ENCODE measurements around the gene CBX6. TPM values are rescaled to one million over a fixed set of nuclear protein-coding genes. Genes with fewer than 3 reads are reported as not detected.
A peak's percentile ranks its signal among the peaks of the same experiment; 100 is the strongest.

CBX6 gene
- total RNA-seq (2021), result 31.4 and 32.8 TPM in 2 replicates
- long read RNA-seq, transcript CBX6-203 (4 exons, 2,213 nt), result major isoform, 7 of 63 reads
- long read RNA-seq, partial matches to known transcripts, result 0 of 63 reads
- long read RNA-seq, other reads (novel, unspliced or antisense), result 56 of 63 reads

DNA sequence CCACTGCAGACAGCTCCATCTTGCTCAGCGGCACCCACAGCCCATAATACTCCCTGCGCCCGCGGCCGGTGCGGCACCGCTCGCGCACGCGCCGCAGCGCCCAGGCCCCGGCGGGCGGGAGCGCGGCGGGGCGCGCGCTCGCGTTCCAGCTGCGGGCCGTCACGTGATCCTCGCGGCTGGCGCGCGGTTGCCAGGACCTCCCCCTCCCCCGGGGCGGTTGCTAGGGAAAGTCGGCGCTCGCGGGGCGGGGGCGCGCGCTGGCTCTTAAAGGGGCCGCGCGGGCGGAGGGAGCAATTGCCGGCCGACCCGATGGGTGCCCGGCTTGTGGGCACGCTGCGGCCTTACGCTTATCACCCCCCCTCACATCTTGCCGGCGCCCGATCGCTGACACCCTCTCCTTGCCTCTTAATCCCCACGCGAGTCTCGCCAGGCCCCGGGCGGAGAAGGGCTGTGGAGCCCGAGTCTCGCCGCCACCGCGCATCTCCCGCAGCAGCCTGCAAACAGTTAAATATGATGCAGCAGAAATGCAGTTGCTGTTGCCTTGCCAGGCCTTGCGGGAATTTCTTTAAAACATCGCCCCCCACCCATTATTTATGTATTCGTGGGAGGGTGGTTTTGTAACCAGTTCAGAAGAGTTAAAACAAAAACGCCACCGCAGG lies at the start of gene CBX6:
Gene CBX6 (minus strand): TSS at position 45 of the 659 bp plus-strand sequence. CDS start 26 bp downstream, at position 19.
- H2BK5ac ChIP-seq (ENCODE audit: insufficient read length, low read length), result no peak within 1 kb of the TSS
- no peak within 1 kb of the TSS for H2AFZ ChIP-seq (ENCODE audit: low read length)
- no peak within 1 kb of the TSS for H4K91ac ChIP-seq (ENCODE audit: insufficient read length, low read depth, low read length)
- H2BK15ac ChIP-seq (ENCODE audit: low read depth, low read length), result no peak within 1 kb of the TSS
- H3K9me3 Mint-ChIP-seq, result no peaks in the 10 kb centered on the region; a peak in 1 of 5 replicates
- H3K27me3 Mint-ChIP-seq (ENCODE audit: low read depth), result peaks cover 20% of the 10 kb centered on the region
- no CpG with 5 or more reads among the region's 73 CpGs for WGBS (ENCODE audit: extremely low coverage, insufficient read length, low lambda C conversion rate)
- H3K4me3 Mint-ChIP-seq, result peak within 1 kb of the TSS; percentile 90 to 95
- H3K36me3 Mint-ChIP-seq (ENCODE audit: insufficient read depth in 1 of 3, low read depth in 3 of 3), result peaks cover 7 to 26% (median 21%) of the 10 kb centered on the region in 3 experiments
- peak within 1 kb of the TSS; percentile 57 for H3K4me2 ChIP-seq (ENCODE audit: insufficient read depth, insufficient read length, low read length)
- peaks cover 5% of the 10 kb centered on the region for H3K79me1 ChIP-seq (ENCODE audit: insufficient read depth, low read depth, low read length, poor library complexity, severe bottlenecking)
- H2BK20ac ChIP-seq (ENCODE audit: low read depth, low read length, poor library complexity, severe bottlenecking), result no peak within 1 kb of the TSS
- DNase-seq, result peak; percentile 92
- H3K27ac Mint-ChIP-seq, result peak within 1 kb of the TSS; percentile 86 to 99 (median 98)
- H4K5ac ChIP-seq (ENCODE audit: insufficient read length, low read depth, low read length), result no peak within 1 kb of the TSS
- H2AK5ac ChIP-seq (ENCODE audit: insufficient read length, low read length), result no peak within 1 kb of the TSS
- no peak within 1 kb of the TSS for H3K4ac ChIP-seq (ENCODE audit: low read depth, low read length)
- H2BK12ac ChIP-seq (ENCODE audit: insufficient read length, low read depth, low read length), result no peak within 1 kb of the TSS
- H3K23me2 ChIP-seq (ENCODE audit: insufficient read length, low read depth, low read length, poor library complexity, severe bottlenecking), result peaks cover 14% of the 10 kb centered on the region
- H3K14ac ChIP-seq (ENCODE audit: insufficient read depth, low read length), result peak within 1 kb of the TSS; percentile 72
- no peak within 1 kb of the TSS for H3K23ac ChIP-seq (ENCODE audit: insufficient read length, low read depth, low read length)
- H3T11ph ChIP-seq (ENCODE audit: low read length), result no peak within 1 kb of the TSS
- H4K20me1 ChIP-seq (ENCODE audit: control insufficient read depth, insufficient read depth, insufficient read length), result no peaks in the 10 kb centered on the region
- no peaks in the 10 kb centered on the region for H3K9me3 ChIP-seq (ENCODE audit: control insufficient read depth, low read depth, low read length)
- no peaks in the 10 kb centered on the region; the same call in 1 of the 2 replicates for H3K79me2 ChIP-seq (ENCODE audit: insufficient read depth, low read length)
- TF ChIP-seq, protein P1, sequence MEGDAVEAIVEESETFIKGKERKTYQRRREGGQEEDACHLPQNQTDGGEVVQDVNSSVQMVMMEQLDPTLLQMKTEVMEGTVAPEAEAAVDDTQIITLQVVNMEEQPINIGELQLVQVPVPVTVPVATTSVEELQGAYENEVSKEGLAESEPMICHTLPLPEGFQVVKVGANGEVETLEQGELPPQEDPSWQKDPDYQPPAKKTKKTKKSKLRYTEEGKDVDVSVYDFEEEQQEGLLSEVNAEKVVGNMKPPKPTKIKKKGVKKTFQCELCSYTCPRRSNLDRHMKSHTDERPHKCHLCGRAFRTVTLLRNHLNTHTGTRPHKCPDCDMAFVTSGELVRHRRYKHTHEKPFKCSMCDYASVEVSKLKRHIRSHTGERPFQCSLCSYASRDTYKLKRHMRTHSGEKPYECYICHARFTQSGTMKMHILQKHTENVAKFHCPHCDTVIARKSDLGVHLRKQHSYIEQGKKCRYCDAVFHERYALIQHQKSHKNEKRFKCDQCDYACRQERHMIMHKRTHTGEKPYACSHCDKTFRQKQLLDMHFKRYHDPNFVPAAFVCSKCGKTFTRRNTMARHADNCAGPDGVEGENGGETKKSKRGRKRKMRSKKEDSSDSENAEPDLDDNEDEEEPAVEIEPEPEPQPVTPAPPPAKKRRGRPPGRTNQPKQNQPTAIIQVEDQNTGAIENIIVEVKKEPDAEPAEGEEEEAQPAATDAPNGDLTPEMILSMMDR (conservative IDR thresholded peaks at IDR 0.05), result no peak
- peak within 1 kb of the TSS; percentile 71 for H3K18ac ChIP-seq (ENCODE audit: insufficient read length, low read depth, low read length)
- no peak within 1 kb of the TSS for H3K56ac ChIP-seq (ENCODE audit: insufficient read length, low read depth, low read length)
- H3K27me3 ChIP-seq (ENCODE audit: insufficient read depth, low read length), result no peaks in the 10 kb centered on the region
- H3K4me1 Mint-ChIP-seq, result peaks cover 42% of the 10 kb centered on the region in 2 experiments
- peaks cover 7% of the 10 kb centered on the region; the same call in 1 of the 2 replicates for H3K4me1 ChIP-seq (ENCODE audit: insufficient read depth, low read length)
- H3K27ac ChIP-seq (ENCODE audit: insufficient read length, low read depth, low read length), result no peak within 1 kb of the TSS
- H2BK120ac ChIP-seq (ENCODE audit: low read depth, low read length, poor library complexity, severe bottlenecking), result peak within 1 kb of the TSS; percentile 91
- H4K8ac ChIP-seq (replicated peaks; ENCODE audit: insufficient read length, low read depth, low read length), result no peak within 1 kb of the TSS
- H3K9ac ChIP-seq (ENCODE audit: extremely low read depth, insufficient read length, low read length), result peak within 1 kb of the TSS; percentile 57
